ENCODE data around the gene SFXN5. TPM values are rescaled to one million over a fixed set of nuclear protein-coding genes. Genes with fewer than 3 reads are reported as not detected.

The SFXN5 gene
- total and polyA plus RNA-seq, 11 donors, result 6.0 to 12.5 (median 8.7) TPM

DNA sequence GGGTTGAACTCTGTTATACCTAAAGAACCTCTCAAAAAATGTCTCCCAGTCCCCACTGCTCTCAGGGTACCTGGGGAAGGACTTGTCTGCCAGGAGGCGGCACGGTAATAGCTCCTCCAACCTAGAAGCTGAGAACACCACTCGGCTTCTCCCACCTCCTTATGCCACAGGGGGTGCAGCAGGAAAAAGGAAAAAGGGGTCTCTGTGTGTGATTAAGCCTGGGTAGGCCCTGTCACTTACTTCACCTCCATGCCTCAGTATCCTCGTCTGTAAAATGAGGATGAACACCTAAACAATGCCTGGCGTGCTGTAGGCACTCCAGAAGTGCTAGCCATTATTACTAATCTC is 77.6 kb downstream of the SFXN5 start:
- Histone ChIP-seq H3K9me3 (no peaks in the 10 kb centered on the region), H3K27me3 (no peaks in the 10 kb centered on the region), H3K27ac (no peak overlapping the region), H3K4me3 (no peak overlapping the region), H3K4me1 (peaks cover 0 to 11% (median 2%) of the 10 kb centered on the region in 12 donors), H3K36me3 (peaks cover 0 to 20% (median 0%) of the 10 kb centered on the region in 9 donors)
- 68 to 97% (median 77%) methylated on average over 5 of the region's 5 CpGs for WGBS, 4 donors
- no peak for TF ChIP-seq POLR2A (IDR thresholded peaks at IDR 0.05)
- TF ChIP-seq, protein P1, sequence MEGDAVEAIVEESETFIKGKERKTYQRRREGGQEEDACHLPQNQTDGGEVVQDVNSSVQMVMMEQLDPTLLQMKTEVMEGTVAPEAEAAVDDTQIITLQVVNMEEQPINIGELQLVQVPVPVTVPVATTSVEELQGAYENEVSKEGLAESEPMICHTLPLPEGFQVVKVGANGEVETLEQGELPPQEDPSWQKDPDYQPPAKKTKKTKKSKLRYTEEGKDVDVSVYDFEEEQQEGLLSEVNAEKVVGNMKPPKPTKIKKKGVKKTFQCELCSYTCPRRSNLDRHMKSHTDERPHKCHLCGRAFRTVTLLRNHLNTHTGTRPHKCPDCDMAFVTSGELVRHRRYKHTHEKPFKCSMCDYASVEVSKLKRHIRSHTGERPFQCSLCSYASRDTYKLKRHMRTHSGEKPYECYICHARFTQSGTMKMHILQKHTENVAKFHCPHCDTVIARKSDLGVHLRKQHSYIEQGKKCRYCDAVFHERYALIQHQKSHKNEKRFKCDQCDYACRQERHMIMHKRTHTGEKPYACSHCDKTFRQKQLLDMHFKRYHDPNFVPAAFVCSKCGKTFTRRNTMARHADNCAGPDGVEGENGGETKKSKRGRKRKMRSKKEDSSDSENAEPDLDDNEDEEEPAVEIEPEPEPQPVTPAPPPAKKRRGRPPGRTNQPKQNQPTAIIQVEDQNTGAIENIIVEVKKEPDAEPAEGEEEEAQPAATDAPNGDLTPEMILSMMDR (IDR thresholded peaks at IDR 0.05), result no peak
- no peak for ATAC-seq
- intact Hi-C loops (cut with DNase I), result loop anchor here (1.0 to 5.0 kb wide), 9 partner anchors 73 to 183 kb away; partner anchors contain the start of gene SFXN5 (in 2 of the 10)
- no peak for DNase-seq

DNA sequence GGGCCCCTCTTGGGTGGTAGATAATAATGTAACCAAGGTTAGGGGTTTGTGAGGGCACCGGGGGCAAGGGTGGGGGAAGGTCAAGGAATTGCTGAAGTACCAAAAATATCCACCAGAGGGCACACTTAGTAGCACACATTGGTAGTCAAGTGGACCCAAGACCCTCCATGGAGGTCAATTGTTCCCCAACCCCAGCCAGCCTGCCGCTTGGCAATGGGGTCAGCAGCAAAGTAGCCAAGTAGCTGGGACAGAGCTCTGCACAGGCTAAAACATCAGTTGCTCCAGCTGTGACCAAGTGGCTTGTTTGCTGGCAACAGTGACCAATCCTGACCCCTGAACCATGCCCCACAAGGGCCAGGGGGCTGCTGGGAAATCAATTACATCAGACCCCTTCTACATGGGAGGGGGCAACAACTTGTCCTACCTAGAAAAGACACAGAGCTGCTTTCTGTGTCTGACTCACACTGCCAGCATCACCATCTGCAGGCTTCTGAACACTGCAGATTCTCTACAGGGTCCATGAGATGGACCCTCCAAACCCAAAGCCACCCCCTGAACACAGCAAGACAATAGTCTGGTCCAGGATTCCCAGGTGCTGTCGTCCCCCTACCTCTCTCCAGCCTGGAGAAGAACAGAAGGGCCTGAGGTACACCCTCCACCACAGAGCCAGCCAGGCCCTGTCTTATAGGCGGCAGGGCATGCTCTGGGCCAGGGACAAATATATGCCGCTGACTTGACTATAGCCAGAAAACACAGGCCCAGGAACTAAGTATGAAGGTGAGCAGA is 78.2 kb downstream of the SFXN5 start:
- H3K9me3 ChIP-seq, result no peaks in the 10 kb centered on the region
- ATAC-seq, result peak in 2 of 4 donors; percentile 12 to 36
- DNase-seq, result peak in 1 of 5 donors; percentile 23
- H3K27me3 ChIP-seq, result no peaks in the 10 kb centered on the region
- H3K4me1 ChIP-seq, result peaks cover 0 to 11% (median 2%) of the 10 kb centered on the region in 12 donors
- no peak overlapping the region for H3K27ac ChIP-seq
- H3K4me3 ChIP-seq, result no peak overlapping the region
- intact Hi-C loops (cut with DNase I), result loop anchor here (1.0 to 5.0 kb wide), 9 partner anchors 74 to 184 kb away; partner anchors contain the start of gene SFXN5 (in 2 of the 10)
- TF ChIP-seq, protein P1 (IDR thresholded peaks at IDR 0.05), result peak; percentile 64 to 87 (median 78)
- no peak for TF ChIP-seq POLR2A (IDR thresholded peaks at IDR 0.05)
- H3K36me3 ChIP-seq, result peaks cover 0 to 15% (median 0%) of the 10 kb centered on the region in 9 donors
- 50 to 67% (median 51%) methylated on average over 5 of the region's 5 CpGs for WGBS, 4 donors

DNA sequence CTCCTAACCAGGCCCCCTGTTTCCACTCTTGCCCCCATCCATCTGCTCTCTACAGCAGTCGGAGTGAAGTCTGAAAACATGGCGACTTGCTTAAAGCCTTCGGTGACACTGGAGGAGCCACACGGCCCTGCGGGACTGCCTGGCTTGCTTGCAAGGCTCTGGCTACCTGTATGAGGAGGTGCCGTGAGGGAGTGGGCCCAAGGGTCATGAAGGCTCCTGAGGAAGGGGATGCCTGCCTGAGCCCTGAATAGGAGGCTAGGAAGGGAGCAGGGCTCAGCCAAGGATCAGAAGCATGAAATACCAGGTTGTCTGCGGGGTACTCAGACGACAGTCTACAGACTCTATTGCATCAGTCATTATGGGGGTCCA is 78.8 kb downstream of the SFXN5 start:
- peak in 1 of 5 donors; percentile 14 for DNase-seq
- intact Hi-C loops (cut with DNase I), result loop anchor here (1.0 to 5.0 kb wide), 9 partner anchors 75 to 185 kb away; partner anchors contain the start of gene SFXN5 (in 2 of the 10)

More for the DNA sequence above, 78.8 kb downstream of the SFXN5 start:
- Histone ChIP-seq H3K9me3 (no peaks in the 10 kb centered on the region), H3K4me1 (peaks cover 0 to 11% (median 2%) of the 10 kb centered on the region in 12 donors), H3K4me3 (no peak overlapping the region), H3K27ac (no peak overlapping the region), H3K36me3 (peaks cover 0 to 12% (median 0%) of the 10 kb centered on the region in 9 donors), H3K27me3 (no peaks in the 10 kb centered on the region)
- no peak for ATAC-seq
- WGBS, 4 donors, result 84 to 89% (median 86%) methylated on average over 7 to 8 of the region's 8 CpGs
- TF ChIP-seq, protein P1 (IDR thresholded peaks at IDR 0.05), result no peak
- TF ChIP-seq POLR2A (IDR thresholded peaks at IDR 0.05), result no peak

All from heart left ventricle (tissue), 16 donors.